Neural progenitor cell (in vitro differentiated cells): Measurements from ENCODE around the gene SEC14L6. TPM values are rescaled to one million over a fixed set of nuclear protein-coding genes. Genes with fewer than 3 reads are reported as not detected.

Source experiments
- DNase-seq: peaks from one replicate; pipeline ENCODE4 v3.0.0-alpha.2; 2016; ENCODE audit warnings: low spot score
- H2AFZ ChIP-seq: fragments of 200-600 bp; sonication (generic); replicated peaks from 2 replicates; pipeline ENCODE4 v1.6.1; 2016; ENCODE audit warnings: antibody characterized with exemption
- H3F3A ChIP-seq: fragments of 200-600 bp; sonication (generic); 2 replicates; pipeline ENCODE4 v1.6.1; 2016; ENCODE audit warnings: antibody characterized with exemption, low read depth
- H3K27ac ChIP-seq: fragments of 200-600 bp; sonication (generic); 2 replicates; pipeline ENCODE4 v1.5.1; 2016; ENCODE audit warnings: mild to moderate bottlenecking
- H3K27me3 ChIP-seq: fragments of 200-600 bp; sonication (generic); 2 replicates; pipeline ENCODE4 v1.6.1; 2016; ENCODE audit warnings: mild to moderate bottlenecking, moderate library complexity
- H3K36me3 ChIP-seq: fragments of 200-600 bp; sonication (generic); 2 replicates; pipeline ENCODE4 v1.5.1; 2016
- H3K4me1 ChIP-seq: fragments of 200-600 bp; sonication (generic); 2 replicates; pipeline ENCODE4 v1.6.1; 2016; ENCODE audit warnings: mixed run types
- H3K4me2 ChIP-seq: fragments of 200-600 bp; sonication (generic); 2 replicates; pipeline ENCODE4 v1.6.1; 2016
- H3K4me3 ChIP-seq: fragments of 200-600 bp; sonication (generic); 2 replicates; pipeline ENCODE4 v1.5.1; 2016
- H3K79me2 ChIP-seq: fragments of 200-600 bp; sonication (generic); 2 replicates; pipeline ENCODE4 v1.6.1; 2016; ENCODE audit warnings: low read depth
- H3K9ac ChIP-seq: fragments of 200-600 bp; sonication (generic); 2 replicates; pipeline ENCODE4 v1.6.1; 2016
- H3K9me3 ChIP-seq: fragments of 200-600 bp; sonication (generic); 2 replicates; pipeline ENCODE4 v1.5.1; 2016; ENCODE audit warnings: low read depth
- H4K20me1 ChIP-seq: fragments of 200-600 bp; sonication (generic); 2 replicates; pipeline ENCODE4 v1.6.1; 2016; ENCODE audit warnings: low read depth
- H3K27ac Mint-ChIP-seq: 3 replicates; pipeline ENCODE4 v1.8.0; 2021; ENCODE audit warnings: mixed read lengths
- H3K27me3 Mint-ChIP-seq: 2 replicates; pipeline ENCODE4 v1.8.0; 2022; ENCODE audit warnings: low read depth, mild to moderate bottlenecking, inconsistent platforms, moderate library complexity, mixed read lengths; ENCODE audit not compliant: insufficient read depth
- H3K36me3 Mint-ChIP-seq: 3 replicates; pipeline ENCODE4 v1.8.0; 2021; ENCODE audit warnings: mixed read lengths
- H3K4me1 Mint-ChIP-seq: 3 replicates; pipeline ENCODE4 v1.8.0; 2021; ENCODE audit warnings: mixed read lengths
- H3K4me3 Mint-ChIP-seq: 3 replicates; pipeline ENCODE4 v1.8.0; 2021; ENCODE audit warnings: mild to moderate bottlenecking, moderate library complexity, mixed read lengths
- H3K9me3 Mint-ChIP-seq: 3 replicates; pipeline ENCODE4 v1.8.0; 2020; ENCODE audit warnings: mixed read lengths
- EZH2 ChIP-seq: fragments of 200-600 bp; sonication (generic); IDR thresholded peaks from 2 replicates; pipeline ENCODE4 v1.6.1; 2017; ENCODE audit warnings: antibody characterized with exemption, mild to moderate bottlenecking, moderate library complexity
- EZH2phosphoT487 ChIP-seq: fragments of 200-600 bp; sonication (generic); IDR thresholded peaks from 2 replicates; pipeline ENCODE4 v1.6.1; 2017; ENCODE audit warnings: antibody characterized with exemption
- total RNA-seq: library from RNA; depleted of rRNA; stranded (reverse); fragments of >200 nt; gene quantifications from 2 replicates; pipeline ENCODE4 v1.2.3, GENCODE V29; 2015; ENCODE audit warnings: low replicate concordance
- TF ChIP-seq, protein P1 (sequence below): fragments of 200-600 bp; sonication (generic); IDR thresholded peaks from 2 replicates; pipeline ENCODE4 v1.5.1; 2017; ENCODE audit warnings: antibody characterized with exemption, mild to moderate bottlenecking

Gene SEC14L6
- total RNA-seq, 1 donor from 2014 or later = 2.4 TPM

- peaks cover 3% of the 10 kb centered on the region for H3K4me1 ChIP-seq
- H3K4me2 ChIP-seq = no peak overlapping the region
- H3K9me3 ChIP-seq = no peaks in the 10 kb centered on the region
- no peak overlapping the region for H3K9ac ChIP-seq
- TF ChIP-seq, protein P1, sequence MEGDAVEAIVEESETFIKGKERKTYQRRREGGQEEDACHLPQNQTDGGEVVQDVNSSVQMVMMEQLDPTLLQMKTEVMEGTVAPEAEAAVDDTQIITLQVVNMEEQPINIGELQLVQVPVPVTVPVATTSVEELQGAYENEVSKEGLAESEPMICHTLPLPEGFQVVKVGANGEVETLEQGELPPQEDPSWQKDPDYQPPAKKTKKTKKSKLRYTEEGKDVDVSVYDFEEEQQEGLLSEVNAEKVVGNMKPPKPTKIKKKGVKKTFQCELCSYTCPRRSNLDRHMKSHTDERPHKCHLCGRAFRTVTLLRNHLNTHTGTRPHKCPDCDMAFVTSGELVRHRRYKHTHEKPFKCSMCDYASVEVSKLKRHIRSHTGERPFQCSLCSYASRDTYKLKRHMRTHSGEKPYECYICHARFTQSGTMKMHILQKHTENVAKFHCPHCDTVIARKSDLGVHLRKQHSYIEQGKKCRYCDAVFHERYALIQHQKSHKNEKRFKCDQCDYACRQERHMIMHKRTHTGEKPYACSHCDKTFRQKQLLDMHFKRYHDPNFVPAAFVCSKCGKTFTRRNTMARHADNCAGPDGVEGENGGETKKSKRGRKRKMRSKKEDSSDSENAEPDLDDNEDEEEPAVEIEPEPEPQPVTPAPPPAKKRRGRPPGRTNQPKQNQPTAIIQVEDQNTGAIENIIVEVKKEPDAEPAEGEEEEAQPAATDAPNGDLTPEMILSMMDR = no peak
- no peak for TF ChIP-seq EZH2
- no peak for TF ChIP-seq EZH2phosphoT487
- H3K27me3 ChIP-seq = no peaks in the 10 kb centered on the region
- no peak overlapping the region for H3K4me3 Mint-ChIP-seq
- no peaks in the 10 kb centered on the region for H3K36me3 ChIP-seq
- H3K9me3 Mint-ChIP-seq = no peaks in the 10 kb centered on the region
- H3K27ac Mint-ChIP-seq = no peak overlapping the region
- H2AFZ ChIP-seq = no peak overlapping the region
- no peak for DNase-seq
- H3K27me3 Mint-ChIP-seq = peaks cover 2% of the 10 kb centered on the region
- H3K4me3 ChIP-seq = no peak overlapping the region
- H4K20me1 ChIP-seq = no peaks in the 10 kb centered on the region
- H3K27ac ChIP-seq = no peak overlapping the region
- no peaks in the 10 kb centered on the region for H3K79me2 ChIP-seq
- H3K36me3 Mint-ChIP-seq = no peaks in the 10 kb centered on the region
- peaks cover 19% of the 10 kb centered on the region for H3K4me1 Mint-ChIP-seq
- H3F3A ChIP-seq = no peaks in the 10 kb centered on the region
Observed at GRCh38 chr22:30564045-30564760, 17.7 kb upstream of the SEC14L6 start.

- Histone ChIP-seq H3K79me2 (no peaks in the 10 kb centered on the region), H3K9me3 (no peaks in the 10 kb centered on the region), H3K27me3 (no peaks in the 10 kb centered on the region), H3F3A (no peaks in the 10 kb centered on the region), H3K4me2 (no peak overlapping the region), H3K9ac (no peak overlapping the region), H4K20me1 (no peaks in the 10 kb centered on the region), H3K27ac (no peak overlapping the region), H3K36me3 (no peaks in the 10 kb centered on the region), H2AFZ (no peak overlapping the region), H3K4me3 (no peak overlapping the region), H3K4me1 (peaks cover 3% of the 10 kb centered on the region)
- Mint-ChIP-seq H3K27ac (no peak overlapping the region), H3K36me3 (no peaks in the 10 kb centered on the region), H3K27me3 (peaks cover 2% of the 10 kb centered on the region), H3K4me1 (peaks cover 16% of the 10 kb centered on the region), H3K9me3 (no peaks in the 10 kb centered on the region), H3K4me3 (no peak overlapping the region)
- TF ChIP-seq, protein P1 = no peak
- TF ChIP-seq EZH2 (no peak), EZH2phosphoT487 (no peak)
- no peak for DNase-seq
Observed at GRCh38 chr22:30562366-30562765, 15.8 kb upstream of the SEC14L6 start.

DNA sequence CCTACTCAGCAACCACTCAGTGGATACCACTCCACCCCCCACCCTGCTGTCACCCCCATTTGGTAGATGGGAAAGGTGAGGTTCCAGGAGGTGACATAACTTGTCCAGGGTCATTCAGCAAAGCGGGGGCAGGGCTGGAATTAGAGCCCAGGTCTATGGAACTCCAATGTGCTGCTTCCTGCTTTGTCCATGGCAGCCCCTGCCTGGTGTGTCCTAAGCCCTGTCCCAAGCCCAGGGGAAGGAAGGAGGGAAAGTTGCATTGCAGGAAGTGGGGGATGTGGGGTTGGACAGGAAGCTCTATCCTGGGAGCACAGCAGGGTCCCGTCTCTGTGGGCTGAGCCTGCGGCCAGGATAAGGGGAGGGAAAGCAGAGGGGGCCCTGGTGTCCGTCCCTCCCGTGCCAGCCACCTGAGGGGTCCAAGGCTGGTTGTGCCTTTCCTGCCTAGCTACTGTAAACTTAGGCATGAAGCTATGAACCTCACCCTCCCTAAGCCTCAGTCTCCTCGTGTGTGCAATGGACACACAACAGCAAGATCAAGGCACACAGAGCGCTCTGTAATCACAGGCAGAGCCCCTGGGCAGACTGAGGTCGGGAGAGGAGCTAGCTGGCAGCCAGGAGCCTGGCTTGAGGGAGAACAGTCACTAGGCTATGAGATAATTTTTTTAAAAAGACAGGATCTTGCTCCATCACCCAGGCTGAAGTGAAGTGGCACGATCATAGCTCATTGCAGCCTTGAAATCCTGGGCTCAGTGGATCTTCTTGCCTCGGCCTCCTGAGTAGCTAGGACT lies 15.1 kb upstream of the SEC14L6 start:
- Mint-ChIP-seq H3K4me3 (no peak overlapping the region), H3K27ac (no peak overlapping the region)

More for the DNA sequence above, 15.1 kb upstream of the SEC14L6 start:
- TF ChIP-seq, protein P1 = no peak
- TF ChIP-seq EZH2 = no peak
- TF ChIP-seq EZH2phosphoT487 = no peak
- Histone ChIP-seq H3K4me3 (no peak overlapping the region), H4K20me1 (no peaks in the 10 kb centered on the region), H3K4me2 (no peak overlapping the region), H3K27ac (no peak overlapping the region), H3K36me3 (no peaks in the 10 kb centered on the region), H3K27me3 (no peaks in the 10 kb centered on the region), H3K9ac (no peak overlapping the region), H2AFZ (no peak overlapping the region), H3K4me1 (peaks cover 3% of the 10 kb centered on the region), H3F3A (no peaks in the 10 kb centered on the region), H3K79me2 (no peaks in the 10 kb centered on the region), H3K9me3 (no peaks in the 10 kb centered on the region)
- Mint-ChIP-seq H3K4me1 (peaks cover 16% of the 10 kb centered on the region), H3K36me3 (no peaks in the 10 kb centered on the region), H3K9me3 (no peaks in the 10 kb centered on the region), H3K27me3 (peaks cover 2% of the 10 kb centered on the region)
- DNase-seq = no peak
